GM10266 (cell line): Measurements from ENCODE around the gene HSPA4.
"Not testable (repeated sequence)": the region's sequence is repeated elsewhere in the genome, so short reads cannot be mapped to it uniquely, and the experiment has no call there.

ENCODE experiments used
- DNase-seq: peaks from one replicate; pipeline ENCODE4 v3.0.0; 2012; ENCODE audit errors: extremely low spot score
- CTCF ChIP-seq: IDR thresholded peaks from 2 replicates; pipeline ENCODE4 v1.5.1; 2012; ENCODE audit warnings: mild to moderate bottlenecking, low read depth; ENCODE audit not compliant: control insufficient read depth, insufficient read depth; ENCODE audit errors: missing control alignments

HSPA4 gene

GRCh38 chr5:133041910-133042309 is 9.9 kb upstream of the HSPA4 start:
- no peak for TF ChIP-seq CTCF
- no peak for DNase-seq

- not testable (repeated sequence) for DNase-seq
Measured at GRCh38 chr5:133046560-133046959, 5.3 kb upstream of the HSPA4 start.

- TF ChIP-seq CTCF = no peak
- no peak for DNase-seq
Measured at GRCh38 chr5:133047404-133047803, 4.4 kb upstream of the HSPA4 start.

DNA sequence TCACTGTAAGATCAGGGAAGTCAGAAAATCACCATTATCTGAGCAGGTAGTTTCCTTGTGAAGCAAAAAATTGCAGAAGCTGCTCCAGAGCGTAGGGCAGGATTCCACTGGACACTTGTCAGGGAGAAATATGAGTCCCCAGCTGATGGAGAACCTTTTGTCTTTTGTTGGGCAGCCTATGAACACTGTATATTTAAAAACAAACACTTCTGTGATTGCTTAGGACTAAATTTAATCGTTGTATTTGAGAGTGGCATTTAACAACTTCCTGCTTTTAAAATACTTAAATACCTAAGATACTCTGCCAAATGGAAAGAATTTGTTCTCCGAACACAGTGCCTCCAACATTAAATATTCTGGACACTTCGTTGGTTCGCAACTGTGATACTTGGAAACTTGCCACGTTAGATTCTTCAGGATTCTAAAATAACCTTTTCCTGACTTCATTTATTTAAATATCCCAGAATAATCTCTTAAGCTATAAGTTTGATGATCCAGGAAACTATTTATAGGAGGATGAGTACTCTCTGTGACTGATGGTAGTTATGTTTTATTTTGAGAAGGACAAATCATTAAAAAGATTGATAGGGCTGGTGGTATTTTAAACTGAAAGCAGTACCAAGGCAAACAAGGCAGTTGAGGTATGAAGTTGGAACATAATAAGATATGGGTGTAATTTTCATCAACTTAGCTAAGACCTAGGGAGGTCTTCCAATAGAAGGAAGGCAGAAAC is 2.7 kb upstream of the HSPA4 start:
- no peak for TF ChIP-seq CTCF
- no peak for DNase-seq

GRCh38 chr5:133049726-133050048 is 2.1 kb upstream of the HSPA4 start:
- no peak for TF ChIP-seq CTCF
- no peak for DNase-seq

GRCh38 chr5:133050521-133050920 is 1.3 kb upstream of the HSPA4 start:
- no peak for TF ChIP-seq CTCF
- no peak for DNase-seq

GRCh38 chr5:133051061-133051541 is 712 bp upstream of the HSPA4 start:
- no peak for TF ChIP-seq CTCF
- peak; percentile 20 for DNase-seq

DNA sequence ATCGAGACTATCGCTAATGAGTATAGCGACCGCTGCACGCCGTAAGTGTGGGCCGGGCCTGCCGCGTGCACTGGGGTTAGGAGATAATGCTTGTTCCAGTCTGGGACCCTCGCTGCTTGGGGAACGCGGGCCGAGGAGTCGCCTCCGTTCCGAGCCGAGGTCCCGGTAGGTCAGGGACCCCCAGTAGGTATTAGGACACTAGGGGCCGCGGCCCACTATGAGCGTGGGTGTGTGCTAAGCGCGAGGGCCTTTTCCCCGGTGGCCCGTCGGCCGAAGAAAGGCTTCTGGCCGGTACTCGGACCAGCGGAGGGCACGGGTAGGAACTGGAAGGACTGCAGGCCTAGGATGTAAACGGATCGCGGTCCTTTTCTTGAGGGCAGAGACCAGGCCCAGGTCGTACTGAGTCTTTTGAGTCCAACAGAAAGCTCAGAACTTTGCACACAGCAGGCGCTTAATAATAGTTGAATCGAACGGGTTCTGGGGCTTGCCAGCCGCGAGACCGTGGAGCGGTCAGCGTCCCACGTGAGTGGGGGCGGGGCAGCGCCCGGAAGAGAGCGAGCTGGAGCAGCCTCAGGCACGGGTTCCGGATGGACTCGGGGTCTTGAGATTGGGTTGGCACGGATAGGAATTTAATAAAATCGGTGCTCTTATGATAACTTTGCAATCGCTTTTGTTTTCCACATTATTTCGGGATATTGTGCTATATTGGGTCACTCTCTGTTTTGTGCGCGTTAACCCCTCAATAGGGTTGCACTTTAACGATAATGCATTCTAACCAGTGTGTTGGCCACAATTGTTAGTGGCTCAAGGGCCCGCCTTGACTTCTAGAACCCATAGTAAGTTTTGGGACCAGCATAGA is 733 bp downstream of the HSPA4 start:
- DNase-seq = peak; percentile 56
- TF ChIP-seq CTCF = no peak
